ENCODE results near the gene SYT1. TPM values are rescaled to one million over a fixed set of nuclear protein-coding genes. Genes with fewer than 3 reads are reported as not detected.

SYT1 gene
- total RNA-seq, 1 experiment from 2014 or later = 15.8 TPM

GRCh38 chr12:79442396-79442795 lies 577.8 kb downstream of the SYT1 start:
- Histone ChIP-seq H3K23ac (ENCODE audit: insufficient read length, low read depth, low read length) (no peak overlapping the region), H2BK20ac (ENCODE audit: low read depth, low read length, poor library complexity, severe bottlenecking) (no peak overlapping the region), H3K18ac (ENCODE audit: insufficient read length, low read depth, low read length) (no peak overlapping the region), H3K27me3 (ENCODE audit: insufficient read depth, low read length) (no peaks in the 10 kb centered on the region), H3K23me2 (ENCODE audit: insufficient read length, low read depth, low read length, poor library complexity, severe bottlenecking) (no peaks in the 10 kb centered on the region), H3K4ac (ENCODE audit: low read depth, low read length) (no peak overlapping the region), H3K4me2 (ENCODE audit: insufficient read depth, insufficient read length, low read length) (no peak overlapping the region), H4K5ac (ENCODE audit: insufficient read length, low read depth, low read length) (no peak overlapping the region), H2BK15ac (ENCODE audit: low read depth, low read length) (no peak overlapping the region), H4K20me1 (ENCODE audit: control insufficient read depth, insufficient read depth, insufficient read length) (no peaks in the 10 kb centered on the region), H3K56ac (ENCODE audit: insufficient read length, low read depth, low read length) (no peak overlapping the region), H3T11ph (ENCODE audit: low read length) (no peak overlapping the region), H3K79me2 (ENCODE audit: insufficient read depth, low read length) (no peaks in the 10 kb centered on the region), H4K8ac (replicated peaks; ENCODE audit: insufficient read length, low read depth, low read length) (no peak overlapping the region), H2AFZ (ENCODE audit: low read length) (no peak overlapping the region), H4K91ac (ENCODE audit: insufficient read length, low read depth, low read length) (no peak overlapping the region), H2AK5ac (ENCODE audit: insufficient read length, low read length) (no peak overlapping the region), H3K27ac (ENCODE audit: insufficient read length, low read depth, low read length) (no peak overlapping the region), H2BK5ac (ENCODE audit: insufficient read length, low read length) (no peak overlapping the region), H2BK120ac (ENCODE audit: low read depth, low read length, poor library complexity, severe bottlenecking) (no peak overlapping the region), H3K79me1 (ENCODE audit: insufficient read depth, low read depth, low read length, poor library complexity, severe bottlenecking) (no peaks in the 10 kb centered on the region), H3K9me3 (ENCODE audit: control insufficient read depth, low read depth, low read length) (no peaks in the 10 kb centered on the region), H3K9ac (ENCODE audit: extremely low read depth, insufficient read length, low read length) (no peak overlapping the region), H2BK12ac (ENCODE audit: insufficient read length, low read depth, low read length) (no peak overlapping the region), H3K14ac (ENCODE audit: insufficient read depth, low read length) (no peak overlapping the region), H3K4me1 (ENCODE audit: insufficient read depth, low read length) (no peaks in the 10 kb centered on the region)
- Mint-ChIP-seq H3K4me1 (peaks cover 6 to 9% of the 10 kb centered on the region in 2 experiments; a peak in 3 of 4 replicates), H3K27ac (peak overlapping the region in 1 of 3 experiments; percentile 83; a peak in 1 of 7 replicates), H3K9me3 (0 out of 5 replicates have a peak, but pooled peaks cover 0 to 2% of the 10 kb centered on the region in 2 experiments), H3K36me3 (ENCODE audit: insufficient read depth in 1 of 3, low read depth in 3 of 3) (peaks cover 8 to 13% (median 11%) of the 10 kb centered on the region in 3 experiments; a peak in 6 of 7 replicates), H3K4me3 (no peak overlapping the region), H3K27me3 (ENCODE audit: low read depth) (no peaks in the 10 kb centered on the region)
- TF ChIP-seq CTCF (conservative IDR thresholded peaks at IDR 0.05) = no peak
- no peak for DNase-seq

All from H9 (cell line).